Tibial artery (tissue), 4 donors: Measurements from ENCODE around the gene SACS.

ENCODE experiments used
- DNase-seq, 2 donors: peaks; one replicate each; pipeline ENCODE4 v3.0.0-alpha.2; 2019
- H3K27ac ChIP-seq, 2 donors: fragments of 200-600 bp; sonication (generic) in 1 of 2; 1 replicate in 1 of 2; 2 replicates in 1 of 2; pipeline ENCODE4 v1.5.1; 2018 to 2019; ENCODE audit warnings: mild to moderate bottlenecking in 1 of 2
- H3K27me3 ChIP-seq, 2 donors: fragments of 200-600 bp; sonication (generic) in 1 of 2; one replicate each; pipeline versions ENCODE4 v1.5.1 to v1.6.0; 2016 to 2019
- H3K36me3 ChIP-seq, 3 donors: fragments of 200-600 bp; sonication (generic) in 2 of 3; one replicate each; pipeline ENCODE4 v1.5.1; 2016 to 2019; ENCODE audit warnings: mild to moderate bottlenecking in 2 of 3
- H3K4me1 ChIP-seq, 4 donors: fragments of 200-600 bp; sonication (generic) in 2 of 4; 1 replicate in 3 of 4; 2 replicates in 1 of 4; pipeline ENCODE4 v1.5.1; 2016 to 2019
- H3K4me3 ChIP-seq, 2 donors: fragments of 200-600 bp; sonication (generic) in 1 of 2; 1 replicate in 1 of 2; 2 replicates in 1 of 2; pipeline ENCODE4 v1.5.1; 2018 to 2019; ENCODE audit warnings: mild to moderate bottlenecking in 2 of 2
- H3K9me3 ChIP-seq, 3 donors: fragments of 200-600 bp; sonication (generic) in 1 of 3; one replicate each; pipeline ENCODE4 v1.5.1; 2016 to 2019
- intact Hi-C: fragments of 100-400 bp; cut with DNase I; formaldehyde crosslinking; loops from one replicate; pipeline ENCODE4 v1.15.0; 2023; ENCODE audit warnings: low total_unique reads
- TF ChIP-seq, protein P1 (sequence below), 2 experiments: fragments of 200-600 bp in 1 of 2; fragments of 450-650 bp in 1 of 2; IDR thresholded peaks; one replicate each; pipeline ENCODE4 v1.5.1; 2017 to 2019; ENCODE audit warnings: antibody characterized with exemption in 2 of 2, mild to moderate bottlenecking in 1 of 2, moderate library complexity in 1 of 2

Gene SACS

DNA sequence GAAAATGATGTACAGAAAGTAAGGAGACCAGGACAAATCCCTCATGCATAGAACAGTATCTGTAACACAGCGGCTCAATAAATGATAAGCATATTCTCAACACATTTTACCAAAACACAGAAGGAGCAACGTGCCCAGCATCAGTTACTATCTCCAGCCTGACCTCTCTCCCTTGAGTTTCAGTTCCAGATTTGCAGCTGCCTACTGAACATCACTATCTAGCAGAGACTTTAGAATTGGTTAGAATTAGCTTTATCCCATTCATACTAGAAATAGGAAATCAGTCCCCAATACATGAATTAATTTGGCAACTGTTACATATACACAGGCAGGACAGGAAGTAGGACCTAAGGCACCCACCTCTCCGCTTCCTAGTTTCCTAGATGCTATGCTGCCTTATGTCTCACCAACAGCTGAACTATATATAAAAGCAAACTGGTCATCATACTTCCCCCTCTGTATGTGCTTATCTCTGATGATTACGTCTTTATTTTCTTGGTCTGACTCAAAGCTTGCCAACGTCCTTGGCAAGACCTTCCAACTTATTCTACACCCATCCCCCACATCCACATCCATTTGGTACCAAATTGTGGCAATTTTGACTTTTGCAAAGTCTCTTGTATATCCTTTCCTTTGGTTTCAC, 61.1 kb downstream of the SACS start:
- Histone ChIP-seq H3K27me3 (no peaks in the 10 kb centered on the region), H3K9me3 (no peaks in the 10 kb centered on the region), H3K4me1 (peaks cover 0 to 49% (median 20%) of the 10 kb centered on the region in 4 donors), H3K4me3 (no peak overlapping the region), H3K27ac (peak overlapping the region in 1 of 2 donors; percentile 82), H3K36me3 (peaks cover 27 to 37% (median 29%) of the 10 kb centered on the region in 3 donors)
- TF ChIP-seq, protein P1, sequence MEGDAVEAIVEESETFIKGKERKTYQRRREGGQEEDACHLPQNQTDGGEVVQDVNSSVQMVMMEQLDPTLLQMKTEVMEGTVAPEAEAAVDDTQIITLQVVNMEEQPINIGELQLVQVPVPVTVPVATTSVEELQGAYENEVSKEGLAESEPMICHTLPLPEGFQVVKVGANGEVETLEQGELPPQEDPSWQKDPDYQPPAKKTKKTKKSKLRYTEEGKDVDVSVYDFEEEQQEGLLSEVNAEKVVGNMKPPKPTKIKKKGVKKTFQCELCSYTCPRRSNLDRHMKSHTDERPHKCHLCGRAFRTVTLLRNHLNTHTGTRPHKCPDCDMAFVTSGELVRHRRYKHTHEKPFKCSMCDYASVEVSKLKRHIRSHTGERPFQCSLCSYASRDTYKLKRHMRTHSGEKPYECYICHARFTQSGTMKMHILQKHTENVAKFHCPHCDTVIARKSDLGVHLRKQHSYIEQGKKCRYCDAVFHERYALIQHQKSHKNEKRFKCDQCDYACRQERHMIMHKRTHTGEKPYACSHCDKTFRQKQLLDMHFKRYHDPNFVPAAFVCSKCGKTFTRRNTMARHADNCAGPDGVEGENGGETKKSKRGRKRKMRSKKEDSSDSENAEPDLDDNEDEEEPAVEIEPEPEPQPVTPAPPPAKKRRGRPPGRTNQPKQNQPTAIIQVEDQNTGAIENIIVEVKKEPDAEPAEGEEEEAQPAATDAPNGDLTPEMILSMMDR (IDR thresholded peaks at IDR 0.05): no peak
- no peak for DNase-seq
- intact Hi-C loops: no loop called here

DNA sequence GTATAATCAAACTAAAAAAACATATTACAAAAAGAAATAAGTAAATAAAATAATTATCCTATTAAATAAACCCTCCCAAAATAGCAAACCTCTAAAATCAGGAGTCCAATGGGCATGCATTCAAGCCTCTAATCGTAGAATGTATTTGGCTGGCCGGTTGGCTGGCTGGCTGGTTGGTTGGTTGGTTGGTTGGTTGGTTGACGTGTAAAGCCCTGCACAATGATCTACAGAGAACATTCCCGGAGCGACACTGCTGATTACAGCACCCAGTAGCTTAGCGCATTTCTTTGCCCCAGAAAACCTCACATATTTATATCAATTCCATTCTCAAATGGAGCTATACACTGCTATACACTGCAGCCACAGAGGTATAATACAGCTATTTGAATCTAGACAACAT, 65.6 kb downstream of the SACS start:
- TF ChIP-seq, protein P1 (IDR thresholded peaks at IDR 0.05): no peak
- Histone ChIP-seq H3K4me1 (peaks cover 0 to 16% (median 8%) of the 10 kb centered on the region in 4 donors), H3K9me3 (no peaks in the 10 kb centered on the region), H3K27ac (no peak overlapping the region), H3K4me3 (no peak overlapping the region), H3K27me3 (no peaks in the 10 kb centered on the region), H3K36me3 (peaks cover 70 to 81% (median 73%) of the 10 kb centered on the region in 3 donors)
- DNase-seq: no peak
- intact Hi-C loops: no loop called here

DNA sequence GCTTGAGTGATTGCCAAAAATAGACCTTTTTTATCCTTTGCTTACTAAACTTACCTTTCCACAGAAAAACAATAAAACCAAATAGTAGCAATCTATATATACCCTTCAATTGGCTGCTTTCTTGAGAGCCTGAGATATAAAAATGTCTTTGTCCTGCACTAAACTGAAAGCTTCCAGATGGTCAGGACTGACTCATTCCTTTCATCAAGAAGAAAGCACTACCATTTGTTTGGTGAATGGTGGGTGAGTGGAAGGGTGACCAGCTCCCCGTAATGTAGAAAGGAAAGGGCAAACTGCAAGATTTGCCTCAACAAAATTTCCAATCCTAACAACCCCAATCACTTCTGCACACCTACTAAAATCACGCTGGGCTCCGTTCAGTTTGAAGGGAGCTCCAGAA, 67.8 kb downstream of the SACS start:
- H3K36me3 ChIP-seq: peaks cover 72 to 89% (median 77%) of the 10 kb centered on the region in 3 donors
- no peak overlapping the region for H3K4me3 ChIP-seq
- intact Hi-C loops: no loop called here
- no peak overlapping the region for H3K27ac ChIP-seq
- H3K4me1 ChIP-seq: peaks cover 0 to 12% (median 5%) of the 10 kb centered on the region in 4 donors
- H3K27me3 ChIP-seq: no peaks in the 10 kb centered on the region
- TF ChIP-seq, protein P1 (IDR thresholded peaks at IDR 0.05): no peak
- DNase-seq: no peak
- H3K9me3 ChIP-seq: no peaks in the 10 kb centered on the region

DNA sequence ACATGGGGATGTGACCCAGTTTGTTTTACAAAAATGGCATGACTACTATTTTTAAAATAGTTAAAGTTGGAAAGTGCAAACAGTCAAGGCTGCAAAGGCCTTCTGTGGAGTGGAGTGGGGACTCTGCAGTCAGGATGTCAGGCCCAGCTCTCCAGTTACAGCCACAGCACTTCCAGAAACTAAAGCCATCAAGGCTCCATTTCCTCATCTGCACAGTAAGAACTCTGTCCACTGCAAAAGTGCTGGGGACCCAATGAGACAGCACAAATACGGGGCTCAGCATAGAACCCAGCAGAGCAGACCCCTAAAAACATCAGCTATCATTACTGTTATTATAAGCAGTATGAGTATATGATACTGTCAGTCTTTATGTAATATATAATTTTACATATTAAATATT, 73.6 kb downstream of the SACS start:
- peaks cover 58 to 71% (median 59%) of the 10 kb centered on the region in 3 donors for H3K36me3 ChIP-seq
- H3K27me3 ChIP-seq: no peaks in the 10 kb centered on the region
- no peak overlapping the region for H3K27ac ChIP-seq
- TF ChIP-seq, protein P1 (IDR thresholded peaks at IDR 0.05): no peak
- no peaks in the 10 kb centered on the region for H3K9me3 ChIP-seq
- H3K4me3 ChIP-seq: no peak overlapping the region
- H3K4me1 ChIP-seq: peaks cover 0 to 17% (median 5%) of the 10 kb centered on the region in 4 donors
- intact Hi-C loops: no loop called here
- DNase-seq: no peak

DNA sequence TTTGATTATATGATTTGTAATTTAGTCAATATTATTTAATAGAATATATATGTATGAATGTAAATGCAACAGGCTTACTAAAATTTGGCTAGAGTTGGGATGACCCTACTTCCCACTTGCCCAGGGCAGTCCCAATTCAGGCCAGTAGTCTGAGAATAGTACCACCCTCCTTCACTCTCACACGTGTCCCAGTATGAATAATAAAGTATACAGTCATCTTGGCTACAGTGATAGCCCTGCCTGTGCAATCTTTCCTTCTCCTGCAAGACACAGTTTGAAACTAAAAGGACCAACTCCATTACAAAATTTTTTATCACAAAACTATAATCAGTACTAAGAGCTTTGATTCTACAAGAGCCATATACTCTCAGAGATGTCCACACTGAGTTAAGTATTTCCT, 76.2 kb downstream of the SACS start:
- intact Hi-C loops: no loop called here
- TF ChIP-seq, protein P1 (IDR thresholded peaks at IDR 0.05): no peak
- H3K4me1 ChIP-seq: peaks cover 0 to 18% (median 4%) of the 10 kb centered on the region in 4 donors
- no peak overlapping the region for H3K4me3 ChIP-seq
- H3K27me3 ChIP-seq: no peaks in the 10 kb centered on the region
- H3K27ac ChIP-seq: no peak overlapping the region
- H3K36me3 ChIP-seq: peaks cover 40 to 55% (median 45%) of the 10 kb centered on the region in 3 donors
- H3K9me3 ChIP-seq: no peaks in the 10 kb centered on the region
- DNase-seq: no peak
